GM21786 (cell line): Measurements from ENCODE around the gene SIRT6.
"Not testable (repeated sequence)": the region's sequence is repeated elsewhere in the genome, so short reads cannot be mapped to it uniquely, and the experiment has no call there.

Experiments
- ATAC-seq: cut with Tn5 transposase; IDR thresholded peaks from one replicate; pipeline ENCODE4 v1.9.1; 2021; ENCODE audit not compliant: unreplicated experiment

The SIRT6 gene

DNA sequence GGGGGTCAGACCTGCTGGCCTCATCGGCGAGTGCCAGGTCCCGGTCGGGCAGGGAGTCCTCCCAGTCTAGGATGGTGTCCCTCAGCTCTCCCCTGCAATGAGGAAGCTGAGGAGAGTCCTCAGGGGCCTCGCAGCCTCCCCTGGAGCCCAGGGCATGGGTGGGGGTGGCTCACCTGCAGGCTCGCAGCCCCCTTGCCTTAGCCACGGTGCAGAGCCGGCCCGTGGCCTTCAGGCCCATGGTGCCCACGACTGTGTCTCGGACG, 6.8 kb downstream of the SIRT6 start:
- ATAC-seq: no peak

DNA sequence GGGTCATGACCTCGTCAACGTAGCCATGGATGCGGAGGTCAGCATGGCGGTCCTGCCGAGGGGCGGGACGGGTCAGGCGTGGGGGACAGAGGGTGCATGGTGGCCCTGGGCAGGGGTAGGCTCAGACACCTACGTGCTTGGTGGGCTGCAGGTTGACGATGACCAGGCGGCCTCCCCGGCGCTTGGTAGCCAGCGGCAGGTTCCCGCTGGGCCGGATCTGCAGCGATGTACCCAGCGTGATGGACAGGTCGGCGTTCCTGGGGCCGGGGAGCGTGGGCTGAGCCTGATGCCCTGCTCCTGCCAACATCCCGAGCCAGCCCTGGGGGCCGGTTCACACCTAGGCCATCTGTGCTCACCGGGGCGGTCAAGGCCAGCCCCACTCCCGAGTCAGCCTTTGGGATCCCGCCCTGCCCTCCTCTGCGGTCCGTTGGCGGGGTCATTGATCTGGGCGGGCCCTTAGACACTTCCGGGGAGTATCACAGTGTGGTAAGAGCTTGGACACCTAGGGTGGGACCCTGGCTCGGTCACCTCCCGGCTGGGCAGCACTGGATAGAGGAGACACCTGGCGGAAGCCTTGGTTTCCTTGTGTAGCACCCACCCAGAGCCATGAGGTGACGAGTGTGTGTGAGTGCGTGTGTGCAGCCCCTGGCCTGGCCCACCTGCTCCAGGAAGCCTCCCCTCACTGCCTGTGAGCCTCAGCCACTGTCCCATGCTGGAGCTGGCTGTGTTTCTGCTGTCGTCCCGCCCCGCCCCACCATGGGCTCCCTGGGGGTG, 7.3 kb downstream of the SIRT6 start:
- ATAC-seq: no peak

DNA sequence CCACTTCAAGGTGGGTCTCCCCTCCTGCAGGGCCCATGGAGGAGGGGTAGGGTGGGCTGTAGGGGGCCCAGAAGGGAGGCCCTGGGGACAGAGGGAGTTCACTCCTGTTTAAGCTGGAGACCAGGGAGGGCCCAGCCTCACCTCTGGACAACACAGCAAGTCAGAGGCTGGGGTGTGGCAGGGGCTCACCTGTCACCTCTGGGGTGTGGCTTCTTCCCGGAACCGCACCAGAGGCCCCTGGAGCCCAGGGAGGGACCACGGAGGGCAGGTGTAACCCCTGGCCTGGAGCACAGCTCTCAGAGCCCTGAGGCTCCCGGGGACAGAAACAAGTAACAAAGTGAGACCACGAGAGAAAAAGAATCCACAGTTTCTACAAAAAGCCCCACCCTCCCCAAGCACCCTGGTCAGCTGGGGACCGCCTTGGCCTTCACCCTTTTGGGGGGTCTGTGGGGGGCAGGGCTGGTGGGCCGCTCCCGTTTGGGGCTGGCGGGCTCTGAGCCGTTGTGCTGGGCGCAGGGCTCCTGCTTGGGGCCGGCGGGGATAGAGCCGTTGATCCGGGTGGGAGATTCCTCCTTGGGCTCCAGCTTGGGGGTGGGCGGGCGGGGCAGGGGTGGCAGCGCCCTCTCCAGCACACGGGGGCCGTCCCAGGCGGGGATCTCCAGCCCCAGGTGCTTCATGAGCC, 8.0 kb downstream of the SIRT6 start:
- ATAC-seq: no peak

DNA sequence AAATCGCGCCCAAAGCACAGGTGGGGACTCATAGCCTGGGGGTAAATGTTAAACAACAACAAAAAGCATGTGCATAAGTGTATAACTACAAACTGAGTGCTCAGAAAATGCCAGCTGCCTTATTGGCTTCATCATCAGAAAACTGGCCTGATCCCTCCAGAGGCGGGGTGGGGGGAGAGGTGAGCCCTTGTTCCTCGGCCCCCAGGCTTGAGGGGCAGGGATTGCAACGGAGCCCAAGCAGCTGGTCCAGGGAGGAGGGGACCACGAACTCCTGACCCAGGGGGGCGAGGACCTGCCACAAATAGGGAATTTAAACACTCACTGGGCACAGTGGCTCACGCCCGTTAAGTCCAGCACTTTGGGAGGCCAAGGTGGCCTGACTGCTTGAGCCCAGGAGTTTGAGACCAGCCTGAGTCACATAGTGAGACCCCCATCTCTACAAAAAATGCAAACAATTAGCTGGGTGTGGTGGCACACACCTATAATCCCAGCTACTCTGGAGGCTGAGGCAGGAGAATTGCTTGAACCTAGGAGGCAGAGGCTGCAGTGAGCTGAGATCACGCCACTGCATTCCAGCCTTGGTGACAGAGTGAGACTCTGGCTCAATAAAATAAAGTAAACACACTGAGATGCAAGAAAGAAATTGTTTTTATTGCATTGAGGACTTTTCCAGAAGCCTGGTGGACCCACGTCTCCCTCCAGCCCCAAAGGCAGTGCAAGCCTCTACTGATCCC, 8.7 kb downstream of the SIRT6 start:
- ATAC-seq: no peak

DNA sequence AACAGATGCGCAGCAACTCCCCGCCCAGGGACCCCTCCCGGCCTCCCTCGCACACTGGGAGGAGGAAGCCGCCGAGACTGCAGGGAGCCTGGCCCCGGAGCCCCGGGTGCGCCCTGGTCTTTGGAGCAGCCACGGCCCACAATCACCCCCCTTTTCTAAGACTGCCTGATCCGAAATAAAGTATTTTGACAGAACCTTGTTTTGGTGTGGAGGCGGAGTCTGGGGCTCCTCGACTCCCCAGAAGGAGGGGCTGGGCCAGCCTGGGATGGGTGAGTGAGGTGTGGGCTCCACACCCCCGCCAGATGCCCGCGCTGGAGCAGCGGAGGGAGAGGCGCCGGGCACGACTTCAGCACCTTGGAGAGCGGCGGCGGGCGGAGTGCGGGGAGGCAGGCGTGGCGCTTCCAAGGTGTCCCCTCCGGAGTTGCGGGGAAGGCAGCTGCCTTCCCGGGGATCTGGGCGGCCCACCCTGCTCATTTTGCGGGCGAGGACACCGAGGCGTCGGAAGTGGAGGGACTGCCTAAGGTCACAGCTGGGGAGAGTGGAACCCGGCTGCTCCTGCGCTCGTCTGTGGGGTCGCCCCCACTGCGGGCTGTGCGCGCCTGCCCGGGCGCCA, 9.4 kb downstream of the SIRT6 start:
- ATAC-seq: no peak

DNA sequence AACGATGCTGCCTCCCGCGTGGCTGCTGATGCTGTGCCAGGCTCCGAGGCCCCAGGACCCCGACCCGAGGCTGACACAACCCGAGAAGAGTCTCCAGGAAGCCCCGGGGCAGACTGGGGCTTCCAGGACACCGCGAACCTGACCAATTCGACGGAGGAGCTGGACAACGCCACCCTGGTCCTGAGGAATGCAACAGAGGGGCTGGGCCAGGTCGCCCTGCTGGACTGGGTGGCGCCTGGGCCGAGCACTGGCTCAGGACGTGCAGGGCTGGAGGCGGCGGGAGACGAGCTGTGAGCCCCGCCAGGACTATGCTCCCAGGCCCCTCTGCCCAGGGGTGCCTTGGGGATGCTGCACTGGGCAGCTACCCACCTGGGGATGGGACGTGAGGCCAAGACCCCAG, 10.7 kb downstream of the SIRT6 start:
- ATAC-seq: no peak

DNA sequence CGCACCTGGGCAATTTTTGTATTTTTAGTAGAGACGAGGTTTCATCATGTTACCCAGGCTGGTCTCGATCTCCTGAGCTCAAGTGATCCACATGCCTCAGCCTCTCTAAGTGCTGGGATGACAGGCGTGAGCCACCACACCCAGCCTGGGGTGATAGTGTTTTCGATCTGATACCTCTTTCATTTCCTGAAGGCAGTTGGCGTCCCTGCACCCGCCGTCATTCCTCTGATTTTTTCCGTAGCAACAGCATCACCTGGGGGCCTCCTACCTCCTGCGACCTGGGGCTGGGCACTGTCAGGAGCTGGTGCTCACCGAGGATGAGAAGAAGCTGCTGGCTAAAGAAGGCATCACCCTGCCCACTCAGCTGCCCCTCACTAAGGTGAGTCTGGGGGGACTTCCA, 18.1 kb downstream of the SIRT6 start:
- ATAC-seq: no peak

DNA sequence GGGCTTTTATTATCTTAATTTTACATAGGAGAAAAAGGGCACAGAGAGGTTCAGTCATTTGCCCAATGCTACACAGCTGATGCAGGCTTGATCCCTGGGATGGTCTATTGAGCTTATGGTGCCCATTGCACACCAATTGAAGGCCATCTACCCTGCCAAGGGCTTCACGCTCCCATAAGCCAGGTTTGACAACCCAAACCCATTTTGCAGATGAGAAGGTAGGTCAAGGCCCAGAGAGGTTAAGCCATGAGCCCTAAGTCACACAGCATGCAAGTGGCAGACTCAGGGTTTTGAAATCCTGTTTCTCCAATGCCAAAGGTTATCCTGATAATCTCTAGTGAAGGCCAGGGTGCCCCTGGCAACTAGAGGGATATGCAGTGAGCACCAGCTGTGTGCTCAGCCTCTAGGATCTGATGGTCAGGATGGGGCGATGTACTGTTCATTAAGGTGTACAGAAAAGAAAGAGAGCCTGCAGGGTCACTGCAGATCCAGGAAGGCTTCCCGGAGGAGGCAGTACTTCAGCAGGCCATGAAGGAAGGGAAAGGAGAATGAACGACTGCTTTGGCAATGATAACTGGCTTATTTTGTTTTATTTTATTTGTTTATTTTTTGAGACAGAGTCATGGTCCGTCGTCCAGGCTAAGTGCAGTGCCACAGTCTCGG, 20.8 kb downstream of the SIRT6 start:
- ATAC-seq: no peak

DNA sequence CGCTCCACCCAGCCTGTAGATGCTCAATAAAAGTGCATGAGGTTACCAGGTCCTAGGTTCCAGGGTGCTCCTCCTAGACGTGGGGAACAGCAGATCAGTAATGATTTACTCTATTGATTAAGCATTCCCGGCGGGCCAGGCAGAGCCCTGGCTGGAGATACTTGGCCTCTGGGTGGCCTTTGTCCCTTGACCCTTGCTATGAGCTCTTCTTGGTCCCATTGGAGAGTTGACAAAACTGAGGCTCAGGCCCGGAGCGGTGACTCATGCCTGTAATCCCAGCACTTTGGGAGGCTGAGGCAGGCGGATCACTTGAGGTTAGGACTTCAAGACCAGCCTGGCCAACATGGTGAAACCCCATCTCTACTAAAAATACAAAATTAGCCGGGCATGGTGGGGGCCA, 24.4 kb downstream of the SIRT6 start:
- not testable (repeated sequence) for ATAC-seq

DNA sequence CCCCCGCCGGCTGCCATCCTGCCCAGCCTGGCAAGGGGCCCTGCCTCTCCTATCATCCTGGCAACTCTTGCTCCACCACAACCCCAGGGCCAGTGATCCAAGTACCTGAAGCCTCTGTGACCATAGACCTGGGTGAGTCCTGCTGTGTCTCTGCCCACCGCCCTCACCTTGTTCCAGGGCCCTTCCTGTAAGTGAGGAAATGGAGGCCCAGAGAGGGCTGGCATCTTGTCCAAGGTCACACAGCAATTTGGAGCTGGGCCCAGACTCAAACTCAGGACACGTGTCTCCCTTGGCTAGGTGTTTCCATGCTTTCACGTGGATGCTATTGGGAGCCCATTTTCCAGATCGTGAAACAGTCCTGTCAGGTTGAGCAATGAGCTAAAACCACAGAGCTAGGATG, 25.2 kb downstream of the SIRT6 start:
- no peak for ATAC-seq

DNA sequence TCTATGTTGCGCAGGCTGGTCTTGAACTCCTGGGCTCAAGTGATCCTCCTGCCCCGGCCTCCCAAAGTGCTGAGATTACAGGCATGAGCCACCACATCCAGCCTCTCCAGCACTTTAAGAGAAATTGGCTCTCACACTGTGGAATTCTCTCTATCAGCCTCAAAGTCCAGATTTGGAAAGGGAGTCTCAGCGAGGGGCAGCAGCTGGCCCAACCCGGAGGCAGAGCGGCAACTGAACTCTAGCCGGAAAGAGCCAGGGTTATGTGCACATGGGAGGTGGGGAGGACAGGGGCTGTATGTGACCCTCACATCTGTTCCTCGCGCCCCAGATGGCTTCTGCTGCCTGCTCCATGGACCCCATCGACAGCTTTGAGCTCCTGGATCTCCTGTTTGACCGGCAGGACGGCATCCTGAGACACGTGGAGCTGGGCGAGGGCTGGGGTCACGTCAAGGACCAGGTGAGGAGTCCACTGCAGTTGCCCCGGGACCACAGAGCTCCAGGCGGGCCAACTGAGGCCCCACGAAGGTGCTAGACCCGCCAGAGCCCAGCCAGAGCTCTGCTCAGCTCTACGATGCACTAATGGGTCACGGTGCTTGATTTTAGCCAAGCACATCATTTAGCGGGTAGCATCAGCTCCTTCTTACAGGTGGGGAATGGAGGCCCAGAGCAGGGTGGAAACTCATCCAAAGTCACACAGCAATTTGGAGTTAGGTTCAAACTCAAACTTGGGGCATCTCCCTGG, 27.6 kb downstream of the SIRT6 start:
- no peak for ATAC-seq

DNA sequence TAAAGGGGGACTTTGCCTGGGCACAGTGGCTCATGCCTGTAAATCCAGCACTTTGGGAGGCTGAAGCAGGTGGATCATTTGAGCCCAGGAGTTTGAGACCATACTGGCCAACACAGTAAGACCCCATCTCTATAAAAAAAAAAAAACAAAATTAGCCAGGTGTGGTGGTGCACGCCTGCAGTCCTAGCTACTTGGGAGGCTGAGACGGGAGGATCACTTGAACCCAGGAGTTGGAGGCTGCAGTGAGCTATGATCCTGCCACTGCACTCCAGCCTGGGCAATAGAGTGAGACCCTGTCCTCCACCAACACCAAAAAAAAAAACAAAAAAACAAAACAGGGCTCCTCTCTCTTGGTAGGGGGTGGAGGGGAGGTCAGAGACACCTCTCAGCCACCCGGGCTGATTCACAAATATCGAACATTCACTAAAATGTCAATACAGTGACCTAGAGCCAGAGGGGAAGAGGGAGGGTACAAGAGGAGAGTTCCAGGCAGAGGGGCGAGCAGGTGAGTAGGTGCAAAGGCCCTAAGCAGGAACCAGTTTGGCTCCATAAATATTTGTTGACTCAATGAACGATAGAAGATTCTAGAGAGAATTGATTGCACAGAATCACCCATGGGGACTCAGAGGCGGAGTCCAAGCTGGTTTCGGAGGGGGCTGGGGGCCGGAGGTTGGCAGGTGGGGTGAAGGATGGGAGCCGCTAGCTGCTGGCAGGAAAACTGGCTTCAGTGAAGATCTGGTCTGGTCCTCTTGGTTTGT, 29.9 kb downstream of the SIRT6 start:
- ATAC-seq: no peak

DNA sequence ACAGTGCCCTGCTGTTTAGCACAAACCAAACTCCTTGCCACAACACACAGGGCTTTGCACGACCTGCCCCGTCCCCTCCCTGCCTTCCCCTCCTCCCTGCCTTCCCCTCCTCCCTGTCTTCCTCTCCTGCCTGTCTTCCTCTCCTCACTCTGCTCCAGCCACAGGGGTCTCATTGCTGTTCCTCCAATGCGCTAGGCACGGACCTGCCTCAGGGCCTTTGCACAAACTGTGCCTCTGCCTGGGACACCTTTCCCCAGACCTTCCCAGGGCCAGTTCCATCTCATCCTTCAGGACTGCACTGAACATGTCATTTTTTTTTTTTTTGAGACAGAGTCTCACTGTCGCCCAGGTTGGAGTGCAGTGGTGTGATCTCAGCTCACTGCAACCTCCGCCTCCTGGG, 30.7 kb downstream of the SIRT6 start:
- ATAC-seq: no peak

DNA sequence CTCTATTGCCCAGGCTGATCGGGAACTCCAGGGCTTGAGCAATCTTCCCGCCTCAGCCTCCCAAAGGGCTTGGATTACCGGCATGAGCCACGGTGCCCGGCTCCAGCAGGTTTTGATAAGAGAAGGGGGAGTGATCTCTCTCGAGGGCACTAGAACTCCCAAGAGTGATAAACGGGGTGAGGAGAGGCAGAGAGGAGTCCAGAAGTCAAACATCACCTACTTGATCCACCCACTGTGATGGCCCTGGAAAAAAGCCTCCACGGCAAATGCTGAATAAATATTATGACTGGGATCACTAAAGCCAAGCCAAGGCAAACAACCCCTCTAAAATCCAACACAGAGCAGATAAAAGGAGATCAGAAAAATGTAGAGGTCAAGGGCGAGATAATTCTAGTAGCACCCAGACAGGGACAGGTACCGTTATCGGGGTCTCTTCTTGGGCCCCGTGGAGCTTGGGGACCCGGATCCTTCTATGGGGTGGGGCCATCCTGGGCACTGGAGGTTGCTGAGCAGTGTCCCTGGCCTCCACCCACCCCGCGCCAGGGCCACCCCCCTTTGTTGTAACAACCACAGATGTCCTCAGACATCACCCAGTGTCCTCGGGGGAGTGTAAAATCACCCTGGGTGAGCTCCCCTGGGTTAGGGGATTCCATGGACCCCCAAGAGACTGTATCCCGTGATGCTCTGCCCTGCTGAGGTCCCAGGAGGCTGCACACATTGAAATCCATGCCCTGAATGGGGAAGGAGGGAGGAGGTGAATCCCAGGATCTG, 32.7 kb downstream of the SIRT6 start:
- no peak for ATAC-seq

DNA sequence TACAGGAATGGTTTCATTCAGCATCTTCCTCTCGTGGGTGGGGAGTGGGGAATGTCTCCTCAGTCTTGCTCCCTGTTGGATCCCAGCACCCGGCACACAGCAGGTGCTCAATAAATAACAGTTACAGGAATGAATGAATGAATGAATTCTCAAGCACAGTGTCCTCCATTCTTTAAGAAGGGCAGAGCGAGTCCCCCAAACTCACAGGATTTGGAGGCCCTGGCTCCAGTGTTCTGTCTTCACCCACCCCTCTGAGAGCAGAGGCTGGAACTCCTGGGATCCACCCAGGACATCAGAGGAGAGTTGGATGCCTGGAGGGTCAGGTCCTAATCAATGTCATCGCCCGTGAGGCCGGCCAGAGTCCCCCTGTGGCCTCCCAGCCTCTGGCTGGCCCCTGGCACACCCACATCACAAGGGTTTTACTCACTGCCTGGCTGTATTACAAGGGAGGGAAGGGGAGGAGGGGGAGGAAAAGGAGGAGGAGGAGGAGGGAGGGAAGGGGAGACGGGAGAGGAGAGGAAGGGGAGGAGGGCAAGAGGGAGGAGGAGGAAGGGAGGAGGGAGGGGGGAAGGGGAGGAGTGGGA, 37.6 kb downstream of the SIRT6 start:
- no peak for ATAC-seq

DNA sequence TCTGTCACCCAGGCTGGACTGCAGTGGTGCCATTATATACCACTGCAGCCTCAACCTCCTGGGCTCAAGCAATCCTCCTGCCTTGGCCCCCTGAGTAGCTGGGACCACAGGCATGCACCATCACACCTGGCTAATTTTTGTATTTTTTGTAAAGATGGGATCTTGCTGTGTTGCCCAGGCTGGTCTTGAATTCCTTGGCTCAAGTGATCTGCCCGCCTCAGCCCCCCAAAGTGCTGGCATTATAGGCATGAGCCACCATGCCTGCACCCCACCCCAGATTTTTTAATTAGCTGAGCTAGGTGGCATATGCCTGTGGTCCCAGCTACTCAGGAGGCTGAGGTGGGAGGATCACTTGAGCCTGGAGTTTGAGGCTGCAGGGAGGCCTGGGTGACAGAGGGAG, 39.4 kb downstream of the SIRT6 start:
- not testable (repeated sequence) for ATAC-seq

DNA sequence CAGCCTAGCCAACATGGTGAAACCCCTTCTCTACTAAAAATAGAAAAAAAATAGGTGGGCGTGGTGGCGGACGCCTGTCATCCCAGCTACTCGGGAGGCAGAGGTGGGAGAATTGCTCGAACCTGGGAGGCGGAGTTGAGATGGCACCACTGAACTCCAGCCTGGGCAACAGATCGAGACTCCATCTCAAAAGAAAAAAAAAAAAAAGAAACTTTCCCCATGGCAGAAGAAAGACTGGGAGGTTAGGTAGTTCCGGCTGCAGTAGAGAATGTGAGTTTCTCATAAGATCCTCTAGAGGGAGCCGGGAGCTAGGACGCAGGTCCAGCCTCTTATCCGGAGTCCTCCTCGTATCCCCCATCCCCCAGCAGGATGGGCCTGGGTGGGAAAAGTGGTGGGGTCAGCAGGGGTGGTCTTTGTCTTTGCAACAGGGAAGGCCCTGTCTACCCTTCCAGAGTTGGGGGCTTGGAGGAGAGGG, 42.1 kb downstream of the SIRT6 start:
- no peak for ATAC-seq

DNA sequence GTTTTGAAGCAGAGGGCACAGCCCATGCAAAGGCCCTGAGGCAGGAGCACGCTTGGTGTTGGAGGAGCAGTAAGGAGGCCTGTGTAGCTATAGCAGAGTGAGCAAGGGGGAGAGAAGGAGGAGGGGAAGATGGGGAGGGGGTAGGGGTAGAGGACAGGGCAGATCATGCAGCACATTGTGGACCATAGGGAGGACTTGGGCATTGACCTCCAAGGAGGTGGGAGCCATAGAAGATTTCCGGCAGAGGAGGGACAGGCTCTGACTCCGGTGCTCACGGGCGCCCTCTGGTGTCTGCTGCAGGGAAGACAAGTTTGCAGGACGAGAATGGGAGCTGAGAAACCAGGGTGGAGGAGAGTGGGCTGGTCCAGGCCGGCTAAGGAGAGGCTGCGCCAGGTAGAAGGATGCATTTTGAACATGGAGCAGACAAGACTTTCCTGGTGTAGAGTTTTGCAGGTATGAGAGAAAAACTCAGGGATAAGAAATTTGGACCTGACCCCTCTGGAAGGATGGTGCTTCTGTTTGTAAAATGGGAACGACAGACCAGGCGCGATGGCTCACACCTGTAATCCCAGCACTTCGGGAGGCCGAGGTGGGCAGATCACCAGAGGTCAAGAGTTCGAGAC, 42.6 kb downstream of the SIRT6 start:
- ATAC-seq: no peak
